ENCODE data around the gene SLC25A43. TPM values are rescaled to one million over a fixed set of nuclear protein-coding genes. Genes with fewer than 3 reads are reported as not detected.
"Not testable (repeated sequence)": the region's sequence is repeated elsewhere in the genome, so short reads cannot be mapped to it uniquely, and the experiment has no call there.

The SLC25A43 gene
- 10 to 100 TPM; 12.3 to 24.4 TPM for total RNA-seq

DNA sequence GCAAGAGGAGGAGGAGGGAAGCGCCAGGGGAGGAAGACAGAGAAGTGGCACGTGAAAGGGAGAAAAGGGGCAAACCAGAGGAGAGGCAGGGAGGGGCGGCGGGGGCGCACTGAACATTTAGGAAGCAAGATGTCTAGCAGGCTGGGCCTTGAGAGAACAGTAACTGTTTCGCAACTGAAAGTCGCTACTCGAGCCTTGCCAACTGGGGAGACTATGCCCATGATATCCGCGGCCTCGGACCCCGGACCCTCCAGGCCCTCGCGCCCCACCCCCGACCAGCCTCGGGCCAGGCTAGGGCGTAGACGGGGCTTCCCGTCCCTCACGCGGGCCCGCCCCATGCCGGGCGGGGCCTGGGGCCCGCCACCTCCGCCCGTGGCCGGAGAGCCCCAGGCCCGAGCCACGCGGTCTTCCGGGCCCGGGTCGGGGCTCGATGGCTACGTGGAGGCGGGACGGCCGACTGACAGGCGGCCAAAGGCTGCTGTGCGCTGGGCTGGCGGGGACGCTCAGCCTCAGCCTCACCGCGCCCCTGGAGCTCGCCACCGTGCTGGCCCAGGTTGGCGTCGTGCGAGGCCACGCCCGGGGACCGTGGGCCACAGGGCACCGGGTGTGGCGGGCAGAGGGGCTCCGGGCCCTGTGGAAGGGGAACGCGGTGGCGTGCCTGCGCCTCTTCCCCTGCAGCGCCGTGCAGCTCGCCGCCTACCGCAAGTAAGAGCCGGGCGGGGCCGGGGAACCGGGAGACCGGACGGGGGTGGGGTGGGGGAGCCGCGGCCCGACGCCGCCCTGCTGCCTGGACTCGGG is at the start of gene SLC25A43:
Gene SLC25A43, plus strand, starts transcription at position 363 of the 798 bp plus-strand sequence. Its CDS starts 68 bp downstream, at position 431.
- DNase-seq (ENCODE audit: low spot score): no peak
- Histone ChIP-seq H3K4me1 (ENCODE audit: control insufficient read depth in 1 of 2, low read depth in 2 of 2) (peaks cover 3 to 9% of the 10 kb centered on the region in 2 donors), H3K27me3 (replicated peaks; ENCODE audit: insufficient read depth) (no peaks in the 10 kb centered on the region), H3K4me3 (peak within 1 kb of the TSS; percentile 83), H3K36me3 (no peaks in the 10 kb centered on the region), H3K27ac (peak within 1 kb of the TSS; percentile 71 to 81), H3K9me3 (no peaks in the 10 kb centered on the region)
- peak; percentile 20 for ATAC-seq (ENCODE audit: insufficient number of reproducible peaks, low FRiP score, low read depth)
- TF ChIP-seq, protein P1, sequence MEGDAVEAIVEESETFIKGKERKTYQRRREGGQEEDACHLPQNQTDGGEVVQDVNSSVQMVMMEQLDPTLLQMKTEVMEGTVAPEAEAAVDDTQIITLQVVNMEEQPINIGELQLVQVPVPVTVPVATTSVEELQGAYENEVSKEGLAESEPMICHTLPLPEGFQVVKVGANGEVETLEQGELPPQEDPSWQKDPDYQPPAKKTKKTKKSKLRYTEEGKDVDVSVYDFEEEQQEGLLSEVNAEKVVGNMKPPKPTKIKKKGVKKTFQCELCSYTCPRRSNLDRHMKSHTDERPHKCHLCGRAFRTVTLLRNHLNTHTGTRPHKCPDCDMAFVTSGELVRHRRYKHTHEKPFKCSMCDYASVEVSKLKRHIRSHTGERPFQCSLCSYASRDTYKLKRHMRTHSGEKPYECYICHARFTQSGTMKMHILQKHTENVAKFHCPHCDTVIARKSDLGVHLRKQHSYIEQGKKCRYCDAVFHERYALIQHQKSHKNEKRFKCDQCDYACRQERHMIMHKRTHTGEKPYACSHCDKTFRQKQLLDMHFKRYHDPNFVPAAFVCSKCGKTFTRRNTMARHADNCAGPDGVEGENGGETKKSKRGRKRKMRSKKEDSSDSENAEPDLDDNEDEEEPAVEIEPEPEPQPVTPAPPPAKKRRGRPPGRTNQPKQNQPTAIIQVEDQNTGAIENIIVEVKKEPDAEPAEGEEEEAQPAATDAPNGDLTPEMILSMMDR (IDR thresholded peaks at IDR 0.05): no peak

DNA sequence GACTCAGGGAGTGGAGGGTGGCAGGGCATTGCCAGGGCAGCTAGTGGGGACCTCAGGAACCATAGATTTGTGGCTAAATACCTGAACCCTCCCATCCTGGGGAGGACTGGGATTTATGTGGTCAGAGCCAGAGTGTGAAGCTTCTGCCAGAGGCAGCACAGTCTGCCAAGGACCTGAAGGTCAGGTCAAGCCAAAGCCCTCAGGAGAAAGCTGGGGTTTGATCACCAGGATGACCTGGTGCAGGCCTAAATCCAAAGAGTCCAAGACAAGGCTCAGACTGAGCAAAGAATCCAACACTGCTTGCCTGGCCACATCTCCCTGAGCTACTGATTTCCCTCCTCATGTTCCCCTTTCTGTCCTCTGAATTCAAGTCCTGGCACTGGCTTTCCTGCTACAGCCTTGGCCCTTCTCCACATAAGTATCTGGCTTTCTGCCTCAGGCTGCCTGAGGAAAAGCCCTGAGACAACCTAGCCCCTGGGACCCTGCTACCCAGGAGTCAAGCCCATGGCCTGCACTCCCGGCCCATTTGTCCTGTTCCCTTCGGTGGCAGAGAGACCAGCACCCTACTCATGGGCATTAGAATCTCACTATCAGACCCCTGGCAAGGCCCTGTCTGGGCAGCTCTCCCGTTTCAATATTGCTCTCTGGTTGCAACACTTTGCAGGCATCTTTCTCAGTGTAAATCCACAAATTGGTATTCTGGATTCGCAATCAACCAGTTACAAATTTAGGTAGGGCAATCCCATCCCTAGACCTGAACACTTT is 39.3 kb upstream of the SLC25A43 start:
- no peaks in the 10 kb centered on the region for H3K36me3 ChIP-seq
- no peaks in the 10 kb centered on the region for H3K4me1 ChIP-seq (ENCODE audit: control insufficient read depth in 1 of 2, low read depth in 2 of 2)
- TF ChIP-seq, protein P1 (IDR thresholded peaks at IDR 0.05): no peak
- DNase-seq (ENCODE audit: low spot score) (no peak), ATAC-seq (ENCODE audit: insufficient number of reproducible peaks, low FRiP score, low read depth) (no peak)
- H3K4me3 ChIP-seq: no peak overlapping the region
- no peaks in the 10 kb centered on the region for H3K9me3 ChIP-seq
- no peaks in the 10 kb centered on the region for H3K27me3 ChIP-seq (replicated peaks; ENCODE audit: insufficient read depth)
- no peak overlapping the region for H3K27ac ChIP-seq

DNA sequence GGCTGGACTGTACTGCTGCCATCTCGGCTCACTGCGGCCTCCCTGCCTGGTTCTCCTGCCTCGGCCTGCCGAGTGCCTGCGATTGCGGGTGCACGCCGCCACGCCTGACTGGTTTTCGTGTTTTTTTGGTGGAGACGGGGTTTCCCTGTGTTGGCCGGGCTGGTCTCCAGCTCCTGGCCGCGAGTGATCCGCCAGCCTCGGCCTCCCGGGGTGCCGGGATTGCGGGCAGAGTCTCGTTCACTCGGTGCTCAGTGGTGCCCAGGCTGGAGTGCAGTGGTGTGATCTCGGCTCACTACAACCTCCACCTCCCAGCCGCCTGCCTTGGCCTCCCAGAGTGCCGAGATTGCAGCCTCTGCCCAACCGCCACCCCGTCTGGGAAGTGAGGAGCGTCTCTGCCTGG is 37.7 kb upstream of the SLC25A43 start:
- H3K27ac ChIP-seq; DNase-seq (ENCODE audit: low spot score); H3K4me1 ChIP-seq (ENCODE audit: control insufficient read depth in 1 of 2, low read depth in 2 of 2); H3K36me3 ChIP-seq; H3K27me3 ChIP-seq (replicated peaks; ENCODE audit: insufficient read depth); ATAC-seq (ENCODE audit: insufficient number of reproducible peaks, low FRiP score, low read depth); H3K4me3 ChIP-seq; H3K9me3 ChIP-seq: not testable (repeated sequence)

DNA sequence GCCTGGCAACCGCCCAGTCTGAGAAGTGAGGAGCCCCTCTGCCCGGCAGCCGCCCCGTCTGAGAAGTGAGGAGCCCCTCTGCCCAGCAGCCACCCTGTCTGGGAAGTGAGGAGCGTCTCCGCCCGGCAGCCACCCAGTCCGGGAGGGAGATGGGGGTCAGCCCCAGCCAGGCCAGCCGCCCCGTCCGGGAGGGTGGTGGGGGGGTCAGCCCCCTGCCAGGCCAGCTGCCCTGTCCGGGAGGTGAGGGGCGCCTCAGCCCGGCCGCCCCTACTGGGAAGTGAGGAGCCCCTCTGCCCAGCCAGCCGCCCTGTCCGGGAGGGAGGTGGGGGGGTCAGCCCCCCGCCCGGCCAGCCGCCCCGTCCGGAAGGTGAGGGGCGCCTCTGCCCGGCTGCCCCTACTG is 37.1 kb upstream of the SLC25A43 start:
- H3K27ac ChIP-seq; H3K27me3 ChIP-seq (replicated peaks; ENCODE audit: insufficient read depth); H3K4me1 ChIP-seq (ENCODE audit: control insufficient read depth in 1 of 2, low read depth in 2 of 2); H3K9me3 ChIP-seq; DNase-seq (ENCODE audit: low spot score); ATAC-seq (ENCODE audit: insufficient number of reproducible peaks, low FRiP score, low read depth); H3K4me3 ChIP-seq; H3K36me3 ChIP-seq: not testable (repeated sequence)

DNA sequence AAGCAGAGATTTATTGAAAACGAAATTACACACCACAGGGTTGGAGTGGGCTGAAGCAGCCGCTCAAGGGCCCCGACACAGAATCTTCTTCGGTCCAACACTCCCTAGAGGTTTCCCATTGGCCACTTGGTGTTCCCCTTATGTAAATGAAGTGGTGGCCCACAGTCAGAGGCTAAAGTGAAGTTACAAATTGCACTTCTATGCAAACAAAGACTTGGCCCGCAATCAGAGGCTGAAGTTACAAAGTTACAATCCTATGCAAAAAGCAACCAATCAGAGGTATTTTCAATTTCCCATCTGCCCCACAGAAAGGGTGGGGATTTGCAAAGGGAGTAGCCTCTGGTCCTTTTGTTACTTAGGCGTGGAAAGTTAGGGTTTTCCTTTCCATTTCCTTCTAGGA is 35.7 kb upstream of the SLC25A43 start:
- DNase-seq (ENCODE audit: low spot score): no peak
- ATAC-seq (ENCODE audit: insufficient number of reproducible peaks, low FRiP score, low read depth): no peak

DNA sequence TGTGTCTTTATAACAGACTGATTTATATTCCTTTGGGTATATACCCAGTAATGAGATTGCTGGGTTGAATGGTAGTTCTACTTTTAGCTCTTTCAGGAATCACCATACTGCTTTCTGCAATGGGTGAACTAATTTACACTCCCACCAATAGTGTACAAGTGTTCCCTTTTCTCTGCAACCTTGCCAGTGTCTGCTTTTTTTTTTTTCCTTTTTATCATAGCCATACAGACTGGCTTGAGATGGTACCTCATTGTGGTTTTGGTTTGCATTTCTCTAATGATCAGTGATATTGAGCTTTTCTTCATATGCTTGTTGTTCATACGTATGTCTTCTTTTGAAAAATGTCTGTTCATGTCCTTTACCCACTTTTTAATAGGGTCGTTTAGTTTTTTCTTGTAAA is 27.3 kb upstream of the SLC25A43 start:
- H3K27me3 ChIP-seq (replicated peaks; ENCODE audit: insufficient read depth); H3K27ac ChIP-seq; ATAC-seq (ENCODE audit: insufficient number of reproducible peaks, low FRiP score, low read depth); DNase-seq (ENCODE audit: low spot score); H3K4me1 ChIP-seq (ENCODE audit: control insufficient read depth in 1 of 2, low read depth in 2 of 2); H3K4me3 ChIP-seq; H3K9me3 ChIP-seq; H3K36me3 ChIP-seq: not testable (repeated sequence)

More for the DNA sequence above, 35.7 kb upstream of the SLC25A43 start:
- H3K27me3 ChIP-seq (replicated peaks; ENCODE audit: insufficient read depth): no peaks in the 10 kb centered on the region
- TF ChIP-seq, protein P1 (IDR thresholded peaks at IDR 0.05): no peak
- no peaks in the 10 kb centered on the region for H3K36me3 ChIP-seq
- no peak overlapping the region for H3K27ac ChIP-seq
- no peak overlapping the region for H3K4me3 ChIP-seq
- no peaks in the 10 kb centered on the region for H3K9me3 ChIP-seq
- no peaks in the 10 kb centered on the region for H3K4me1 ChIP-seq (ENCODE audit: control insufficient read depth in 1 of 2, low read depth in 2 of 2)

Measured in thoracic aorta (tissue), 2 donors.